IMR-90 (cell line): ENCODE results near the gene RPS16. TPM values are rescaled to one million over a fixed set of nuclear protein-coding genes. Genes with fewer than 3 reads are reported as not detected.
A peak's percentile ranks its signal among the peaks of the same experiment; 100 is the strongest.

ENCODE experiments used
- ATAC-seq: fragments of 200-7000 bp; cut with Tn5 transposase; 2 replicates; pipeline ENCODE4 v1.9.1; 2020; ENCODE audit warnings: low read depth, mild to moderate bottlenecking, moderate library complexity
- BruUV-seq: library from RNA; stranded (reverse); fragments of 400-500 nt; replicated peaks from 2 replicates; lab custom pipeline; 2021; lab: Mats Ljungman, UMichigan
- CTCF ChIA-PET: fragments of 300-600 bp; formaldehyde crosslinking; extraction: SDS; loops from one replicate; lab custom pipeline; 2021; ENCODE audit warnings: antibody characterized with exemption; lab: Yijun Ruan, JAX
- POLR2A ChIA-PET: fragments of 300-600 bp; sonication (Branson Sonifier 250); formaldehyde crosslinking; loops from one replicate; lab custom pipeline; 2022; ENCODE audit warnings: antibody characterized with exemption; ENCODE audit not compliant: unreplicated experiment; lab: Charles Lee
- DNase-seq: peaks from one replicate; pipeline ENCODE4 v3.0.0; 2013
- H2AFZ ChIP-seq: replicated peaks from 2 replicates; pipeline ENCODE3; 2013; ENCODE audit warnings: low read length, mild to moderate bottlenecking; ENCODE audit not compliant: poor library complexity
- H2AK5ac ChIP-seq: 2 replicates; pipeline ENCODE4 v1.6.1; 2013; ENCODE audit warnings: low read depth, low read length, inconsistent platforms
- H2AK9ac ChIP-seq: replicated peaks from 2 replicates; pipeline ENCODE3; 2013; ENCODE audit warnings: mild to moderate bottlenecking, low read depth, low read length, moderate library complexity; ENCODE audit not compliant: poor library complexity
- H2BK120ac ChIP-seq: 2 replicates; pipeline ENCODE4 v1.6.1; 2013; ENCODE audit warnings: low read depth, low read length, inconsistent platforms
- H2BK15ac ChIP-seq: 3 replicates; pipeline ENCODE4 v1.6.1; 2013; ENCODE audit warnings: low read depth, low read length, inconsistent platforms
- H2BK20ac ChIP-seq: 2 replicates; pipeline ENCODE4 v1.6.1; 2013; ENCODE audit warnings: low read depth, mild to moderate bottlenecking, inconsistent platforms, low read length, moderate library complexity
- H2BK5ac ChIP-seq: 2 replicates; pipeline ENCODE4 v1.6.1; 2013; ENCODE audit warnings: mild to moderate bottlenecking, low read depth, low read length, inconsistent platforms; ENCODE audit not compliant: poor library complexity, severe bottlenecking
- H3K14ac ChIP-seq: replicated peaks from 2 replicates; pipeline ENCODE4 v1.6.1; 2013; ENCODE audit warnings: low read depth, low read length, inconsistent platforms
- H3K18ac ChIP-seq: 2 replicates; pipeline ENCODE4 v1.6.1; 2013; ENCODE audit warnings: low read depth, low read length, control low read depth
- H3K23ac ChIP-seq: 2 replicates; pipeline ENCODE4 v1.6.1; 2013; ENCODE audit warnings: low read depth, low read length, inconsistent platforms
- H3K27ac ChIP-seq: 2 replicates; pipeline ENCODE4 v1.5.1; 2013; ENCODE audit warnings: mild to moderate bottlenecking, control low read depth, low read length; ENCODE audit not compliant: insufficient read depth
- H3K27me3 ChIP-seq: 2 replicates; pipeline ENCODE4 v1.6.1; 2013; ENCODE audit warnings: low read length; ENCODE audit not compliant: control insufficient read depth, insufficient read depth
- H3K36me3 ChIP-seq: 2 replicates; pipeline ENCODE4 v1.6.1; 2013; ENCODE audit warnings: low read length, mixed read lengths; ENCODE audit not compliant: control insufficient read depth, insufficient read depth
- H3K4ac ChIP-seq: 2 replicates; pipeline ENCODE4 v1.6.1; 2013; ENCODE audit warnings: low read depth, low read length, inconsistent platforms
- H3K4me1 ChIP-seq: 2 replicates; pipeline ENCODE4 v1.6.1; 2013; ENCODE audit warnings: low read length, mixed read lengths; ENCODE audit not compliant: control insufficient read depth, insufficient read depth
- H3K4me2 ChIP-seq: 2 replicates; pipeline ENCODE4 v1.6.1; 2013; ENCODE audit warnings: low read depth, mild to moderate bottlenecking, control low read depth, low read length, moderate library complexity
- H3K4me3 ChIP-seq: 2 replicates; pipeline ENCODE4 v1.5.1; 2013; ENCODE audit warnings: low read depth, mild to moderate bottlenecking, control low read depth, low read length, moderate library complexity; ENCODE audit not compliant: insufficient read depth
- H3K56ac ChIP-seq: 2 replicates; pipeline ENCODE4 v1.6.1; 2013; ENCODE audit warnings: low read length, inconsistent platforms; ENCODE audit not compliant: insufficient read depth; ENCODE audit errors: extremely low read depth
- H3K79me1 ChIP-seq, 2 experiments: 2 replicates each; pipeline ENCODE4 v1.6.1; 2013; ENCODE audit warnings: low read length in 2 of 2, inconsistent platforms in 1 of 2, low read depth in 1 of 2
- H3K9ac ChIP-seq: 2 replicates; pipeline ENCODE4 v1.6.1; 2013; ENCODE audit warnings: low read depth, low read length, control low read depth
- H3K9me1 ChIP-seq: 2 replicates; pipeline ENCODE4 v1.6.1; 2013; ENCODE audit warnings: low read length, inconsistent platforms; ENCODE audit not compliant: insufficient read depth
- H3K9me3 ChIP-seq: 2 replicates; pipeline ENCODE4 v1.6.1; 2013; ENCODE audit warnings: low read length; ENCODE audit not compliant: control insufficient read depth, insufficient read depth
- H4K20me1 ChIP-seq: 2 replicates; pipeline ENCODE4 v1.6.1; 2013; ENCODE audit warnings: low read length, inconsistent platforms; ENCODE audit not compliant: insufficient read depth
- H4K5ac ChIP-seq: 2 replicates; pipeline ENCODE4 v1.6.1; 2013; ENCODE audit warnings: mild to moderate bottlenecking, low read depth, low read length, control low read depth
- H4K8ac ChIP-seq, 2 experiments: 2 replicates each; pipeline ENCODE4 v1.6.1; 2013; ENCODE audit warnings: low read depth in 2 of 2, low read length in 2 of 2, control low read depth in 1 of 2, inconsistent platforms in 1 of 2
- H4K91ac ChIP-seq: 2 replicates; pipeline ENCODE4 v1.6.1; 2013; ENCODE audit warnings: low read depth, low read length, inconsistent platforms; ENCODE audit not compliant: insufficient read depth
- BHLHE40 ChIP-seq: fragments of 150-350 bp; IDR thresholded peaks from 2 replicates; pipeline ENCODE4 v1.6.1; 2016; ENCODE audit warnings: mild to moderate bottlenecking, low read depth, low read length
- CEBPB ChIP-seq: IDR thresholded peaks from 2 replicates; pipeline ENCODE4 v1.6.1; 2012; ENCODE audit warnings: low read depth, low read length, improper control_type of control experiment
- CHD1 ChIP-seq: IDR thresholded peaks from 2 replicates; pipeline ENCODE4 v1.6.1; 2012; ENCODE audit warnings: low read depth, low read length, improper control_type of control experiment
- ELK1 ChIP-seq: fragments of 150-350 bp; IDR thresholded peaks from 2 replicates; pipeline ENCODE4 v1.6.1; 2016; ENCODE audit warnings: low read depth, mild to moderate bottlenecking, low read length, moderate library complexity, borderline replicate concordance
- FOS ChIP-seq: fragments of 150-350 bp; IDR thresholded peaks from 2 replicates; pipeline ENCODE4 v1.6.1; 2016; ENCODE audit warnings: low read depth, low read length
- MAFK ChIP-seq: IDR thresholded peaks from 2 replicates; pipeline ENCODE4 v1.6.1; 2012; ENCODE audit warnings: low read depth, low read length, improper control_type of control experiment
- MAZ ChIP-seq: IDR thresholded peaks from 2 replicates; pipeline ENCODE4 v1.6.1; 2012; ENCODE audit warnings: low read depth, mild to moderate bottlenecking, low read length, improper control_type of control experiment, moderate library complexity, borderline replicate concordance
- MXI1 ChIP-seq: IDR thresholded peaks from 2 replicates; pipeline ENCODE4 v1.6.1; 2012; ENCODE audit warnings: low read depth, mild to moderate bottlenecking, low read length, moderate library complexity, borderline replicate concordance
- NFE2L2 ChIP-seq: fragments of 150-350 bp; IDR thresholded peaks from 2 replicates; pipeline ENCODE4 v1.6.1; 2016; ENCODE audit warnings: low read depth, mild to moderate bottlenecking, low read length
- POLR2A ChIP-seq: IDR thresholded peaks from 2 replicates; pipeline ENCODE4 v1.6.1; 2012; ENCODE audit warnings: mild to moderate bottlenecking, low read depth, low read length
- RAD21 ChIP-seq: IDR thresholded peaks from 2 replicates; pipeline ENCODE4 v1.6.1; 2012; ENCODE audit warnings: low read length, improper control_type of control experiment
- RCOR1 ChIP-seq: IDR thresholded peaks from 2 replicates; pipeline ENCODE4 v1.6.1; 2012; ENCODE audit warnings: mild to moderate bottlenecking, low read length, improper control_type of control experiment; ENCODE audit not compliant: insufficient replicate concordance
- RFX5 ChIP-seq: IDR thresholded peaks from 2 replicates; pipeline ENCODE4 v1.8.0; 2012; ENCODE audit warnings: low read depth, mild to moderate bottlenecking, low read length, moderate library complexity
- SMC3 ChIP-seq: fragments of 150-350 bp; IDR thresholded peaks from 2 replicates; pipeline ENCODE4 v1.6.1; 2016; ENCODE audit warnings: low read depth, mild to moderate bottlenecking, antibody characterized with exemption, low read length, moderate library complexity
- USF2 ChIP-seq: fragments of 150-350 bp; IDR thresholded peaks from 2 replicates; pipeline ENCODE4 v1.6.1; 2017; ENCODE audit warnings: mild to moderate bottlenecking, antibody characterized with exemption, low read length, low read depth
- WGBS, 2 experiments: methylation state at CpG; one replicate each; pipeline versions ENCODE4 v1.1.5 to v1.1.7; 2013; ENCODE audit warnings: missing lambda C conversion rate in 2 of 2; ENCODE audit not compliant: insufficient read length in 1 of 2; ENCODE audit errors: extremely low coverage in 2 of 2; 5-methylcytosine and 5-hydroxymethylcytosine counted together
- dilution Hi-C: fragments of 300-500 bp; cut with HindIII; formaldehyde crosslinking; loops from one replicate; pipeline ENCODE4 v1.14.3; 2018; ENCODE audit warnings: low sequenced_read_pairs; ENCODE audit not compliant: unreplicated experiment
- in situ Hi-C: fragments of 300-500 bp; cut with MboI; formaldehyde crosslinking; loops from 3 replicates; pipeline ENCODE4 v1.14.3; 2019; ENCODE audit warnings: low sequenced_read_pairs, inconsistent platforms, mixed read lengths
- intact Hi-C: fragments of 100-400 bp; cut with micrococcal nuclease; formaldehyde crosslinking; loops from 2 replicates; pipeline ENCODE4 v1.10.0; 2022
- polyA plus RNA-seq, 3 experiments: library from polyadenylated mRNA; depleted of rRNA; stranded (reverse); fragments of >200 nt; gene quantifications; 2 replicates each; pipeline ENCODE4 v1.2.3, GENCODE V29; 2012; ENCODE audit warnings: low replicate concordance in 1 of 3
- total RNA-seq: library from RNA; depleted of rRNA; stranded (reverse); fragments of >200 nt; gene quantifications from 2 replicates; pipeline ENCODE4 v1.2.3, GENCODE V29; 2012

The RPS16 gene
- total and polyA plus RNA-seq, 2 of the 4 experiments (the other 2 are of a cell fraction) = 320 to 3,500 TPM

DNA sequence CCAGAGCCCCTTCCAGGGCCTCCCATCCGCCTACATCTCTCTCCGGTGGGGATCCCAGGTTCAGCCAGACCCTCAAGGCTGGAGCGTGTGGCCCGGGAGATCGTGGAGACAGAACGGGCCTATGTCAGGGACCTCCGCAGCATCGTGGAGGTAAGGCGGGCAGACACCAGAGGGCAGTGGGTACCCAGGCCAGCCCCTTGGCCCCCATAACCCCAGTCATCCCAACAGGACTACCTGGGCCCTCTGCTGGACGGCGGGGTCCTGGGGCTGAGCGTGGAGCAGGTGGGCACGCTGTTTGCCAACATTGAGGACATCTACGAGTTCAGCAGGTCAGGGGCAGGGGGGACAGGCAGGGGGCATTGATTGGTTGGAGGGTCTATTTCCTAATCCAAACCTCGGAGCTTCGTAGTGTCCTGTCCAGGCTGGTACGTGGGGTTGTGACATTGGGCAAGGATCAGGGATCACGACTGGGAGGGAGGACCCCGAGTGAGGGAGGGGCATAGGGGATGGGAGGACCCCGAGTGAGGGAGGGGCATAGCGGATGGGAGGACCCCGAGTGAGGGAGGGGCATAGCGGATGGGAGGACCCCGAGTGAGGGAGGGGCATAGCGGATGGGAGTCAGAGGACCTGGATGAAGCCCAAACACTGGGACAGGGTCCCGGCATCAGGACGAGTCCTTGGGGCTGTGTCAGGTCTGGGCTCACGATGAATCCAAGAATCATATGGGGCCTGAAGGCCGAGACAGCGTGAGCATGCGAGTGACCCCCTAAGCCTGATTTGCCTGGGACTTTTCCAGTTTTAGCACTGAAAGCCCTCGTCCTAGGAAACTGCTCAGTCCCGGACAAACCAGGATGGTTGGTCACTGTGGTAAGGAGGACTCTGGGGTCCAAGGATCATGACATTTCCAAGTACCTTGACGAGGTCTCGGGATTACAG is 20.4 kb downstream of the RPS16 start:
- no peak overlapping the region for H4K8ac ChIP-seq
- no peaks in the 10 kb centered on the region for H3K9me3 ChIP-seq
- no peak overlapping the region for H2BK5ac ChIP-seq
- H4K91ac ChIP-seq = no peak overlapping the region
- dilution Hi-C loops (no loop called here), intact Hi-C loops (no loop called here), in situ Hi-C loops (no loop called here)
- H2AK9ac ChIP-seq = peak overlapping the region; percentile 91
- H3K27ac ChIP-seq = peak overlapping the region; percentile 98
- peaks cover 12% of the 10 kb centered on the region; the same call in 1 of the 2 replicates for H3K9me1 ChIP-seq
- no peak overlapping the region for H2BK120ac ChIP-seq
- peaks cover 13 to 74% of the 10 kb centered on the region in 2 experiments for H3K79me1 ChIP-seq
- peaks cover 46% of the 10 kb centered on the region for H4K20me1 ChIP-seq
- peak overlapping the region; percentile 72 for H3K4me2 ChIP-seq
- CTCF ChIA-PET = no interaction called here
- no peak overlapping the region for H3K18ac ChIP-seq
- BruUV-seq = no TSS peak
- peak overlapping the region; percentile 69 for H2AK5ac ChIP-seq
- H3K4ac ChIP-seq = peak overlapping the region; percentile 98
- no peak overlapping the region for H3K56ac ChIP-seq
- H3K14ac ChIP-seq = peak overlapping the region; percentile 10; the same call in 1 of the 2 replicates
- no peak overlapping the region for H2AFZ ChIP-seq
- no peak overlapping the region for H2BK15ac ChIP-seq
- no peak overlapping the region for H2BK20ac ChIP-seq
- POLR2A ChIA-PET = interaction anchor here (0.5 kb wide), 1 partner anchor 98 kb away, joined by 4 read pairs; no protein-coding TSS in a partner anchor
- ATAC-seq (no peak), DNase-seq (no peak)
- no peak overlapping the region for H4K5ac ChIP-seq
- H3K4me1 ChIP-seq = peaks cover 22% of the 10 kb centered on the region
- H3K27me3 ChIP-seq = no peaks in the 10 kb centered on the region
- peaks cover 41% of the 10 kb centered on the region for H3K36me3 ChIP-seq
- peak overlapping the region; percentile 49 for H3K23ac ChIP-seq
- WGBS, 2 experiments = 57% methylated on average over 21 of the region's 35 CpGs; no CpG with 5 or more reads in 1 of the 2 experiments
- peak overlapping the region; percentile 99; the same call in 1 of the 2 replicates for H3K9ac ChIP-seq
- peak overlapping the region; percentile 90; the same call in 1 of the 2 replicates for H3K4me3 ChIP-seq
- TF ChIP-seq MAZ (peak; percentile 44; the same call in 1 of the 2 replicates), ELK1 (no peak), MXI1 (no peak), CEBPB (no peak), SMC3 (no peak), RFX5 (no peak), USF2 (no peak), RCOR1 (no peak), NFE2L2 (no peak), FOS (no peak), RAD21 (peak; percentile 4; the same call in 1 of the 2 replicates), POLR2A (peak; percentile 45; the same call in 1 of the 2 replicates), MAFK (no peak), CHD1 (no peak), BHLHE40 (no peak)
